ENCODE measurements around the gene KLF15.

Gene KLF15

GRCh38 chr3:126351086-126351770, 6.0 kb downstream of the KLF15 start:
- TF ChIP-seq, protein P1, sequence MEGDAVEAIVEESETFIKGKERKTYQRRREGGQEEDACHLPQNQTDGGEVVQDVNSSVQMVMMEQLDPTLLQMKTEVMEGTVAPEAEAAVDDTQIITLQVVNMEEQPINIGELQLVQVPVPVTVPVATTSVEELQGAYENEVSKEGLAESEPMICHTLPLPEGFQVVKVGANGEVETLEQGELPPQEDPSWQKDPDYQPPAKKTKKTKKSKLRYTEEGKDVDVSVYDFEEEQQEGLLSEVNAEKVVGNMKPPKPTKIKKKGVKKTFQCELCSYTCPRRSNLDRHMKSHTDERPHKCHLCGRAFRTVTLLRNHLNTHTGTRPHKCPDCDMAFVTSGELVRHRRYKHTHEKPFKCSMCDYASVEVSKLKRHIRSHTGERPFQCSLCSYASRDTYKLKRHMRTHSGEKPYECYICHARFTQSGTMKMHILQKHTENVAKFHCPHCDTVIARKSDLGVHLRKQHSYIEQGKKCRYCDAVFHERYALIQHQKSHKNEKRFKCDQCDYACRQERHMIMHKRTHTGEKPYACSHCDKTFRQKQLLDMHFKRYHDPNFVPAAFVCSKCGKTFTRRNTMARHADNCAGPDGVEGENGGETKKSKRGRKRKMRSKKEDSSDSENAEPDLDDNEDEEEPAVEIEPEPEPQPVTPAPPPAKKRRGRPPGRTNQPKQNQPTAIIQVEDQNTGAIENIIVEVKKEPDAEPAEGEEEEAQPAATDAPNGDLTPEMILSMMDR (IDR thresholded peaks at IDR 0.05; ENCODE audit: borderline replicate concordance, insufficient read depth, low read depth, low read length) = no peak

DNA sequence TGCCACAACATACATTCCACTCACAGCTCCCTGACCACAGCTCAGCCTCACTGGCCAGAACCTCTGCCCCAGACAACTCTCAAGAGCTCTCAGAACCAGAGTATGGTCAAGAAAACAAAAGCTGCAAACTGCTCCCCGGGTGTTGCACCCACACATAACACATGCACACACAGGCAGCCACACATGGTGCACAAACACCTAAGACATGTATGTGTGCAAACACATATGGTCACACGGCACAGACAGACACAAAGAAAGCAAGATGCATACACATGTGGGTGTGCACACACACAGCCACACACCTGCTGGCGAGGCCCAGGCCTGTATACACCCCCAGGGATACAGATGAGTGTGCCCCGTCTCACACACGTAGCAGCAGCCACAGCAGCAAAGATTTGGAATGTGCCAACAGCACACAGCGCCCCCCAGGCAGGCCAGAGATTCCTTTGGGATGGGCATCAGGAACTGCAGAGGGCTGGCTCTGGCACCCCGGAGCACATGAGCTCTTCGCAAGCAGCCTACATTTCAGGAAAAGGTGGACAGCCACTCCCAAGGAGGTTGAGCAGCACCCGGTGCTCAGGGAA, 6.6 kb downstream of the KLF15 start:
- no peak overlapping the region for H3K4me3 ChIP-seq (ENCODE audit: low read depth, low read length)
- TF ChIP-seq, protein P1 (IDR thresholded peaks at IDR 0.05; ENCODE audit: borderline replicate concordance, insufficient read depth, low read depth, low read length) = no peak

More at GRCh38 chr3:126351086-126351770, 6.0 kb downstream of the KLF15 start:
- no peak overlapping the region for H3K4me3 ChIP-seq (ENCODE audit: low read depth, low read length)

- H3K4me3 ChIP-seq (ENCODE audit: low read depth, low read length) = no peak overlapping the region
- TF ChIP-seq, protein P1 (IDR thresholded peaks at IDR 0.05; ENCODE audit: borderline replicate concordance, insufficient read depth, low read depth, low read length) = no peak
Measured at GRCh38 chr3:126349611-126350501, 7.4 kb downstream of the KLF15 start.

- TF ChIP-seq, protein P1 (IDR thresholded peaks at IDR 0.05; ENCODE audit: borderline replicate concordance, insufficient read depth, low read depth, low read length) = no peak
Measured at GRCh38 chr3:126349071-126349470, 8.1 kb downstream of the KLF15 start.

GRCh38 chr3:126348308-126348920, 8.8 kb downstream of the KLF15 start:
- H3K4me3 ChIP-seq (ENCODE audit: low read depth, low read length) = no peak overlapping the region
- TF ChIP-seq, protein P1 (IDR thresholded peaks at IDR 0.05; ENCODE audit: borderline replicate concordance, insufficient read depth, low read depth, low read length) = peak; percentile 23; the same call in 1 of the 2 replicates

More at GRCh38 chr3:126349071-126349470, 8.1 kb downstream of the KLF15 start:
- H3K4me3 ChIP-seq (ENCODE audit: low read depth, low read length) = no peak overlapping the region

DNA sequence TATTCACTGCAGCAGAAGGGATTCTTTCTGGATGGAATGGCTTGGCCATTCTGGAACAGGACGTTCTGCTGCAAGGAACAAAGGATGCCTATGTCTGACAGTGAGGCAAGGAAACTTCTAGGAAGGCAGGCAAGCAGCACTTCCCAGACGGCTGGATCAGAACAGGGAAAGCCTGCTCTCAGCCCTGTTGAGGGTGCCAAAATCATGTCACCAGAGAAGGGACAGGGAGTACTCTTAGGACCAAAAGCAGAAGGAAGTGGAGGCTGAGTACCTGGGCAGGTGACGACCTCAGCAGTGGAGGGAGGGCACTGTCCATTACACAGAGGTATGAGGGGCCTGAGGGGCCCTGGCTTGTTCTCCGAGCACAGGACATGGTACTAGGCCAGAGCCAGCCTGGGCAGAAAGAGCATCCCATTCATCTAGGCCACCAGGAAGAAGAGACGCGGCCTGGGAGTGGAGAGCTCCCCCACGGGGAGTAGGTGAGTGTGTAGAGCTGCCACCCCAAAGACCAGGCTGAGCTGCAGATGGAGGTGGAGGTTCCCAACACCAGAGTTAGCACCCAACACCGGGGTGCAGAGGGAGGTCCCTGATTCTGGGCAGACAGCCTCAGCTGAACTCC, 9.6 kb downstream of the KLF15 start:
- TF ChIP-seq, protein P1 (IDR thresholded peaks at IDR 0.05; ENCODE audit: borderline replicate concordance, insufficient read depth, low read depth, low read length) = no peak
- H3K4me3 ChIP-seq (ENCODE audit: low read depth, low read length) = no peak overlapping the region

Measured in GM12875 (cell line).